Lower leg skin (tissue), 3 donors: ENCODE results near the gene DNMT3L.

Experiments used
- POLR2A ChIP-seq, 2 donors: fragments of 450-650 bp; IDR thresholded peaks; one replicate each; pipeline ENCODE4 v1.6.1; 2016 to 2017; ENCODE audit warnings: antibody characterized with exemption in 2 of 2, mild to moderate bottlenecking in 1 of 2, moderate library complexity in 1 of 2
- TF ChIP-seq, protein P1 (sequence below), 3 donors: fragments of 450-650 bp; IDR thresholded peaks; one replicate each; pipeline ENCODE4 v1.5.1; 2016; ENCODE audit warnings: antibody characterized with exemption in 3 of 3, mild to moderate bottlenecking in 3 of 3, moderate library complexity in 2 of 3

DNA sequence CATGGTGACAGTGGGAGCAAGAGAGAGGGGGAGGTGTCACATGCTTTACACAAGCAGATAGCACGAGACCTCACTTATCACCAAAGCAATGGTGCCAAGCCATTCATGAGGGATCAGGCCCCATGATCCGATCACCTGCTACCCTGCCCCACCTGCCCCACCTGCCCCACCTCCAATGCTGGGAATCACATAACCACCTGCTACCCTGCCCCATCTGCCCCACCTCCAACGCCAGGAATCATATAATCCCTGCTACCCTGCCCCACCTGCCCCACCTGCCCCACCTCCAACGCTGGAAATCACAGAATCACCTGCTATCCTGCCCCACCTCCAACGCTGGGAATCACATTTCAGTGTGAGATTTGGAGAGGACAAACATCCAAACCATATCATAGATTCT is 13.3 kb upstream of the DNMT3L start:
- TF ChIP-seq, protein P1, sequence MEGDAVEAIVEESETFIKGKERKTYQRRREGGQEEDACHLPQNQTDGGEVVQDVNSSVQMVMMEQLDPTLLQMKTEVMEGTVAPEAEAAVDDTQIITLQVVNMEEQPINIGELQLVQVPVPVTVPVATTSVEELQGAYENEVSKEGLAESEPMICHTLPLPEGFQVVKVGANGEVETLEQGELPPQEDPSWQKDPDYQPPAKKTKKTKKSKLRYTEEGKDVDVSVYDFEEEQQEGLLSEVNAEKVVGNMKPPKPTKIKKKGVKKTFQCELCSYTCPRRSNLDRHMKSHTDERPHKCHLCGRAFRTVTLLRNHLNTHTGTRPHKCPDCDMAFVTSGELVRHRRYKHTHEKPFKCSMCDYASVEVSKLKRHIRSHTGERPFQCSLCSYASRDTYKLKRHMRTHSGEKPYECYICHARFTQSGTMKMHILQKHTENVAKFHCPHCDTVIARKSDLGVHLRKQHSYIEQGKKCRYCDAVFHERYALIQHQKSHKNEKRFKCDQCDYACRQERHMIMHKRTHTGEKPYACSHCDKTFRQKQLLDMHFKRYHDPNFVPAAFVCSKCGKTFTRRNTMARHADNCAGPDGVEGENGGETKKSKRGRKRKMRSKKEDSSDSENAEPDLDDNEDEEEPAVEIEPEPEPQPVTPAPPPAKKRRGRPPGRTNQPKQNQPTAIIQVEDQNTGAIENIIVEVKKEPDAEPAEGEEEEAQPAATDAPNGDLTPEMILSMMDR (IDR thresholded peaks at IDR 0.05), result no peak
- no peak for TF ChIP-seq POLR2A (IDR thresholded peaks at IDR 0.05)
